HG03159 (cell line): ENCODE measurements around the gene DLGAP1.
"Not testable (repeated sequence)": the region's sequence is repeated elsewhere in the genome, so short reads cannot be mapped to it uniquely, and the experiment has no call there.

Experiments
- ATAC-seq: cut with Tn5 transposase; IDR thresholded peaks from one replicate; pipeline ENCODE4 v1.9.1; 2021; ENCODE audit warnings: mild to moderate bottlenecking, moderate library complexity; ENCODE audit not compliant: unreplicated experiment

Gene DLGAP1

GRCh38 chr18:3652380-3653262 is 802.5 kb downstream of the DLGAP1 start:
- ATAC-seq = no peak

- no peak for ATAC-seq
Measured at GRCh38 chr18:3651266-3651665, 803.8 kb downstream of the DLGAP1 start.

- not testable (repeated sequence) for ATAC-seq
Measured at GRCh38 chr18:3650521-3651042, 804.5 kb downstream of the DLGAP1 start.

DNA sequence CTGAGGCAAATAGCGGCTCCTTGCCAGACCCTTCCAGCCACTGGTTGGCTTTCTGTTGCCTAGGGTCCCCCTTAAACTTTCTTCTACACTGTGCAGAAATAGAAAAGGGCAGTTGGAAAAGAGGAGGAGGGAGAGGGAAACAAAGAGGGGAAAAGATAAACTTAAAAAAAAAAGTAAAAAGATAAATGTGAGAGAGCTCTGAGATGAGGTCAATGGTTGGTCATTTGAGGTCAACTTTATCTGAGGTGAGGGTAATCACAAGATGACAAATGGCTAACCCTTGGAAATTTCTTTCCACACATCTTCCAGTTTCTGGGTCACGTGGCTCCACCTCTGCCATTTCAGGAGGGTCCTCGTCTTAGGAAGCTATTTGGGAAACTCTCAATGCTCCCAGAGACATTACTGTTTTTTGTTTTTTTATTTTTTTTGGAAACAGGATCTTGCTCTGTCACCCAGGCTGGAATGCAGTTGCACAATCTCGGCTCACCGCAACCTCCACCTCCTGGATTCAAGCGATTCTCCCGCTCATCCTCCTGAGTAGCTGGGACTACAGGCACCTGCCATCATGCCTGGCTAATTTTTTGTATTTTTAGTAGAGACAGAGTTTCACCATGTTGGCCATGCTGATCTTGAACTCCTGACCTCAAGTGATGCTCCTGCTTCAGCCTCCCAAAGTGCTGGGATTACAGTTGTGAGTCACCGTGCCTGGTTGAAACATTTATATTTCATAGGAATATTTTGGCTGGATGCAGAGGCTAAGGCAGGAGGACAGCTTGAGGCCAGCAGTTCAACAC is 805.3 kb downstream of the DLGAP1 start:
- no peak for ATAC-seq

GRCh38 chr18:3649135-3649632 is 805.9 kb downstream of the DLGAP1 start:
- no peak for ATAC-seq

GRCh38 chr18:3648641-3649040 is 806.5 kb downstream of the DLGAP1 start:
- no peak for ATAC-seq

- no peak for ATAC-seq
Measured at GRCh38 chr18:3648200-3648599, 806.9 kb downstream of the DLGAP1 start.

DNA sequence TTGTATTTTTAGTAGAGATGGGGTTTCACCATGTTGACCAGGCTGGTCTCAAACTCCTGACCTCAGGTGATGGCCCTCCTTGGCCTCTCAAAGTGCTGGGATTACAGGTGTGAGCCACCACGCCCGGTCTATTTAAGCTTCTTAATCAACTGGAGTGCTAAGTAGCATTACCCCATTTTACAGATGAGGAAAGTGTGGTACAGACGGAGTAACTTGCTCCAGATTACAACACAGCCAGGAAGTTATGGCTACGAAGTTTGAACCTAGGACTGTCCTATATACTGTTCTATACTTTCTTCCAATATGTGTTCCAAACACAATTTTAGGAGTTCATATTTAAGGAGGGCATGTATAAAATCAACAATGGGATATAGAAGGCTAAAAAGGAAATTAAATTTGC is 807.5 kb downstream of the DLGAP1 start:
- no peak for ATAC-seq

DNA sequence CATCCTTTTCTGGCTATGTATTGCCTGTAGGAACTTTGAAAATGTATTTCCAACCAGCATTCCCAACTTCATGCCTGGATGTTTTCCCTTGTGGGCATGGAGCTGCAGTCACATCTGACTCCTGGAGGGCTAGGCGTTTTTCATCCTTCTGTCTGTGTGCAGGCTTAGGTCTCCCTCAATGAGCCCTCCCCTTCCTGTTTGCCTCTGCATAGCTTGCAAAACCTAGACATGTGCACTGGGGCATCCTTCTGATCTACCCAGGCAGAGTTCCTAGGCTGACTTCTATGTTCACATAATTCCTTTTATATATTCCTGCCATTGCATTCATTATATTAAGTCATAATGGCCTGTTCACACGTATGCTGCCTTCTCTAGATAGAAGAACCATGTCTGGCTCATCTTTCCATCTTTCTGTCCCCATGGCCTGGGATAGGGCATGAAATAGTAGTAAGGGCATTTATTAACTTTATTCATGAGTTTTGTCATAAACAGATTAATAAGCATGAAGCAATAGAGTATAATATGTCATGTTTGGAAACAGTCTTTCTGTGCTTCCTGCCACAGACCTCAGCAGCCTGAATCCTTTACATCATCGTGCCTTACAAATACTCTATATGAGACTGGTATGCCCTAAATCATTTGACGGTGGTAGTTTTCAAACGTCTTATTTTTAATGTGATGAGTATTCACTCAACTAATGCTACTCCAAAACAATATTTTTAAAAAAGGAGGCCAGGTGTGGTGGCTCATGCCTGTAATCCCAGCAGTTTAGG is 809.5 kb downstream of the DLGAP1 start:
- no peak for ATAC-seq

DNA sequence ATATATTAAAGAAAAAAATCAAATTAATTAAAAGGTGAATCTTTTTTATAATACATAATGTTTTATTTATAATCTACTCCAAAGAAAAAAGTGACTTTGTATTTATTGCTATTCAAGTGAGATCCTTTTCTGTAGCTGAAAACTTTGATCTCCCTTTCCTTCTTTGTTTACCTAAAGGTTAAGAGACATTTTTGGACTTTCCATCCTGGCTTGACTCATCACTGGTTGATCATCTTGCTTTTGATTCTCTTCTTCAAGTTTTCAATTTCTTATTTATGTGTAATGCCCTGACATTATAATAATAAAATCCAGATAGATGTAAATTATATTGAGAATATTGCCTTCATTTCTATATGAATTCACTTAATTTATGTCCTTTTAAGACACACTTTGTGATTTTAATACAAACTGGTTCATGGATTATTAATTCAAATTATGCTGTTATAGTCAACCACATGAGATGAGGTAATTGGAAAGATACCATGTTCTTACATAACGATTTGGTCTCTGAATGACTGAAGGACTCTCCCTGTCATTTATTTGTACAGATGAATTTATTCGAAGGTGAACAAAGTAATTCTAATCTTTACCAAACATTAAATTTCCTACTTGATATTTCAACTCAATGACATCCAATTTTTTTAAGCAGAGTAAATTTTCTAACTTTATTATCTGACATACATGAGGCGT is 820.7 kb downstream of the DLGAP1 start:
- ATAC-seq = no peak

DNA sequence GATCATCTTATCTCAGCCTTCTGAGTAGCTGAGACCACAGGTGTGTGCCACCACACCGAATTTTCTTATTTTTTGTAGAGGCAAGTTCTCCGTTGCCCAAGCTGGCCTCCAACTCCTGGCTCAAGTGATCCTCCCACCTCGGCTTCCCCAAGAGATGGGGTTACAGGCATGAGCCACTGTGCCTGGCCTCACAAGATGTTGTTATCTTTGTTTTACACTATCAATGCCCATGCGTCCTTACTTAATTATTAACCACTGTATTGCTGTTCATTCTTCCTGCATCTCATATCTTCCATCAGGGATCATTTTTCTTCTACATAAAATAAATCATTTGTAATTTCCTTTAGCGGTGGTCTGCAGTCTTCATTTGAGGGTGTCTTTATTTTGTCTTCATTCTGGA is 823.2 kb downstream of the DLGAP1 start:
- no peak for ATAC-seq

DNA sequence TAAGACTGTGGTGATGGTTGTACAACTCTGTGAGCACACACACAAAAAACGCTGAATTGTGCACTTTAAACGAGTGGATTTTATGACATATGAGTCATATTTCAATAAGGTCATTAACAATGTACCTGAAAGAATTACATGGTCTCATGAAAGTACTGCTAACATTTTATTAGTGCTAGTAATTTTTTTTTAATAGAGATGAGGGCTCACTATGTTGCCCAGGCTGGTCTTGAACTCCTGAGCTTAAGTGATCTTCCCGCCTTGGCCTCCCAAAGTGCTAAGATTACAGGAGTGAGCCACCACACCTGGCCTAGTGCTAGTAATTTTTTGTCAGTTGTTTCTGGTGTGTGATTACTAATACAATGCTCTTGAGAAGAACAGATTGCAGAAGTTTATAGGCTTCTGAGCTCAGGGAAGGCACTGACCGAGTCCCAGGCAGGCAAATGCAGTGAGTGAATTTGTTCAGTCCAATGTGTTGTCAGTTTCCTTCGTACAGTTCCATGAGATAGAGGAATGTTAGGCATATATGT is 828.1 kb downstream of the DLGAP1 start:
- no peak for ATAC-seq

DNA sequence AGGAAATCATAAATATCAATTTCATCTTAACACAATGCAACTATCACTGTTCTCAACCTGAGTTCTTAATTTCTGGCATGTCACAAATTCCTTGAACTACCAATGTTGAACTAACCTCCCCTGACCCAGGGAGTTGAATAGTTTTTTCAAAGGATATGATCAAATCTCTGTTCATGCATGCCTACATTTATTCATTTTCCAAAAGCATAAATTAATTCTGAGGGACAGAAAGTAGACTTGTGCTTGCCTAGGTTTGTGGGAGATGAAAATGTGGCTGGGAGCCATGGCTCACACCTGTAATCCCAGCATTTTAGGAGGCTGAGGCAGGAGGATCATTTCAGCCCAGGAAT is 829.4 kb downstream of the DLGAP1 start:
- ATAC-seq = no peak

DNA sequence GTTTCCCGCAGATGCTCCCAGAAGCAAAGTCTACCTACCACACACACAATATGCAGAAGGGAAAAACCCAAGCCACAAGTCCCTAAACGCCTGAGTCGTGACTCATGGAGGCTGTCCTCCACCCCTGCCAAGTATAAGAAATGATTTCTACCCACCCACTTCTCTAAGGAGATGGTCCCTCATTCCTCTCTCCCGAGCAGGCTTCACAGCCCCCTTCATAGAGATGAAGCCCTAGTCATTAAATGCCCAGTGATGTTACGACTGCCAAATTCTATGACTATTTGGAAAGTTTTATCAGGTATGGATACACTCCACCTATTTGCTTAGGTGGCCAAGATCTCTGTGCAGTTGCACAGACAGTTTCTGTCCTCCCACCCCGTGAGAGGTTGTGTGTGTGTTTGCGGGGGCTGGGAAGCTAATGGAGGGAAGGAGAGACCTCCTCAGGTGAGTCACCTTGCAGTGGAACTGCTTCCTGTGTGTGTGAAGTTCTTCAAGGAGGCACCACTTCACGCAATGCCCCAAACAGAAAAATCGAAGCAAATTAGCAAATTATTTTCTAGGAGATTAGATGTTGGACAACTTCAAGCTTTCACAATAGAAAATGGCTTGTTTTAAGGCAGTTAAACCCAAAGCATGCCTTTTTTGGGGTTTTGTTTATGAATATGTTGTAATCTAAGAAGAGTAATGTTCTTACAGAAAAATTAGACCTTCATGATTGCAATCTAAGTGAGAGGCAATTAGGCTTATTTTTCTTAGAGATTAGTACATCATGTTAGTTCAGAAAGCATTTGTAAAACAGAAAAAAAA is 830.0 kb downstream of the DLGAP1 start:
- ATAC-seq = no peak

DNA sequence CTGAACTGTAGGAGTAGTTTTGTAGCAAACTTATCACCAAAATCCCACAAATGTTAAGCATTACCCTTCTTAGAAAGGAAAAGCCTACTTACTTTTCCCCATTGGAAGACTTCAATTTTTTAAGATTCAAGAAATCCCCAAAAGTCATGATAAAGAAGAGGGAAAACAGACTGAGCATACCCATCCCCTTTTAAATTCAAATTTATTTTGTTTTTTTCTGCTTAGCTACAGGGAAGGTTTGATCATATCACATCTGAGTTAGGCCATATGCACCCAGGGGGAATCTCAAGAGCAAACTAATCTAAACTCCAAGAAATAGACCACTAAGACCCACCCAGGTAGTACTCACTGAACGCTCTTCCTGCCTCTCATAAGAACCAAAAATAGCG is 830.6 kb downstream of the DLGAP1 start:
- no peak for ATAC-seq

DNA sequence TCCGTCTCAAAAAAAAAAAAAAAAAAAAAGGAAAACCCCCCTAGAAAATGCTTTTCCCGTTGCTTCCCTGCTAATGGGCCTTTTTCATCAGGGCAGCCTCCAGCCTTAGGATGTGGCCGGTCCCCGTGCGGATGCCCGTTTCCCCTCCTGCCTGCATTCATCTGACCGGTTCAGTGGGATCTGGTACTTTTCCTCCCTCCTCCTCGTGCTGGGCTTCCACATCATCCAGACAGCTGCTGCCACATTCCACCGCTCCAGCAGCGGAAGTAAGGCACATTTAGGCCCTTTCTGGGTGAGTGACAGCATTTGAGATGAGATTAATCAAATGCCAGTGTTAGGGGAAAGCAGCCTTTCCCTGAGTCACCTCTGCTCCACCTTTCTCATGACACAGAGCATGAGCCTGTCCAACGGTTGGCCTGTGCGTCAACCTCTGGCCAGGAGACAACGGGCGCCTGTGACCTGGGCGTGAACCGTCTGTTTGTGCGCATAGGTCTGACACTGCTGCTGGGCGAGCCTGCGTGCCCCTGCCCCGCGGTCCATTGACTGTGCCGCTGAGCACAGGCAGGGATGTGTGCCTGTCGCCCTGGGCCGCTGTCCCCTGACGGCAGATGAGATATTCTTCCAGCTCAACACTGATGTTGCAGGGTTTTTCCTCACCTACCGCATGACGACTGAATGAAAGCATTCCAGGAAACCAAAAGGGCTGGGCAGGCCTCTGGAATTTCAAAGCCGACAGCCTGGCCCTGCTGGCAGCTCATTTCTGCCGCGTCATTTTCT is 831.1 kb downstream of the DLGAP1 start:
- ATAC-seq = no peak

DNA sequence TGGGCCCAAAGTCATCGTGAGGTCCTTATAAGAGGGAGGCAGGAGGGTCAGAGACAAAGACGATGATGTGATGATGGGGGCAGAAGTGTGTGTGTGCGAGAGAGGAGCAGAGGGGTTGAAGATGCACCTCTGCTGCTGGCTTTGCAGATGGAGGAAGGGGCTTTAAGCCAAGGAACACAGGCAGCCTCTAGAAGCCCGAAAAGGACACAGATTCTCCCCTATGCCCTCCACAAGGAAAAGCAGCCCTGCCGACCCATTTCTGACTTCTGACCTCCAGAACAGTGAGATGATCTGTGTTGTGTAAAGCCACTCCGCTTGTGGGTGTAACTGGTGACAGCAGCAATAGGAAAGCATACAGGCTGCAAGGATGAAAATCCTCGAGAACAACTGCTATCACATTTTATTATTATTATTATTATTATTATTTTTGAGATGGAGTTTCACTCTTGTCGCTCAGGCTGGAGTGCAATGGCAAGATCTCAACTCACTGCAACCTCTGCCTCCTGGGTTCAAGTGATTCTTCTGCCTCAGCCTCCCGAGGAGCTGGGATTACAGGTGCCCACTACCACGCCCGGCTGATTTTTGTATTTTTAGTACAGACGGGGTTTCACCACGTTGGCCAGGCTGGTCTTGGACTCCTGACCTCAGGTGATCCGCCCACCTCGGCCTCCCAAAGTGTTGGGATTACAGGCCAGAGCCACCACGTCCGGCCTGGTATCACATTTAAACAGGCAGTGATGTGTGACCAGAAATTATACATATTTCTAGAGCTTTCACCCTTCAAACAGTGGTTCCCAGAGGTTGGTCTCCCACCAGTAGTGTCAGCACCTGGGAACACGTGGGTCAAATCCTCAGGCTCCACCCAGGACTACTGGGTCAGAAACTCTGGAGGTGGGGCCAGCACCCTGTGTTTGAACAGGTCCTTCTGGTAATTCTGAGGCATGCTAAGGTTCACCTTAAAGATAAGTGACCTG is 834.7 kb downstream of the DLGAP1 start:
- no peak for ATAC-seq
